GM23248 (cell line): ENCODE data around the gene RNASEH2C. TPM values are rescaled to one million over a fixed set of nuclear protein-coding genes. Genes with fewer than 3 reads are reported as not detected.
"Not testable (repeated sequence)": the region's sequence is repeated elsewhere in the genome, so short reads cannot be mapped to it uniquely, and the experiment has no call there.

Source experiments
- DNase-seq: peaks from one replicate; pipeline ENCODE4 v3.0.0-alpha.2; 2015
- H2AFZ ChIP-seq: fragments of 200-600 bp; sonication (generic); 2 replicates; pipeline ENCODE4 v1.6.1; 2016; ENCODE audit warnings: antibody characterized with exemption
- H3F3A ChIP-seq: fragments of 200-600 bp; sonication (generic); 2 replicates; pipeline ENCODE4 v1.6.1; 2016; ENCODE audit warnings: mild to moderate bottlenecking, antibody characterized with exemption, mixed run types; ENCODE audit not compliant: insufficient read depth
- H3K27ac ChIP-seq: fragments of 200-600 bp; sonication (generic); 2 replicates; pipeline ENCODE4 v1.5.1; 2016; ENCODE audit warnings: mild to moderate bottlenecking
- H3K27me3 ChIP-seq: fragments of 200-600 bp; sonication (generic); replicated peaks from 2 replicates; pipeline ENCODE4 v1.6.1; 2016; ENCODE audit warnings: mild to moderate bottlenecking; ENCODE audit not compliant: insufficient read depth
- H3K36me3 ChIP-seq: fragments of 200-600 bp; sonication (generic); 2 replicates; pipeline ENCODE4 v1.6.1; 2016; ENCODE audit warnings: low read depth, mild to moderate bottlenecking
- H3K4me1 ChIP-seq: fragments of 200-600 bp; sonication (generic); 2 replicates; pipeline ENCODE4 v1.6.1; 2016; ENCODE audit warnings: mild to moderate bottlenecking; ENCODE audit not compliant: insufficient read depth
- H3K4me2 ChIP-seq: fragments of 200-600 bp; sonication (generic); one replicate; pipeline ENCODE4 v1.6.1; 2016; ENCODE audit warnings: mild to moderate bottlenecking; ENCODE audit not compliant: unreplicated experiment
- H3K4me3 ChIP-seq: fragments of 200-600 bp; sonication (generic); 2 replicates; pipeline ENCODE4 v1.5.1; 2016; ENCODE audit warnings: mild to moderate bottlenecking
- H3K79me2 ChIP-seq: fragments of 200-600 bp; sonication (generic); 2 replicates; pipeline ENCODE4 v1.6.1; 2016; ENCODE audit warnings: mild to moderate bottlenecking; ENCODE audit not compliant: insufficient read depth
- H3K9ac ChIP-seq: fragments of 200-600 bp; sonication (generic); 2 replicates; pipeline ENCODE4 v1.6.1; 2016; ENCODE audit warnings: mild to moderate bottlenecking
- H3K9me2 ChIP-seq: fragments of 200-600 bp; sonication (generic); 2 replicates; pipeline ENCODE4 v1.6.1; 2016; ENCODE audit warnings: mixed run types, mild to moderate bottlenecking, moderate library complexity; ENCODE audit not compliant: insufficient read depth
- H3K9me3 ChIP-seq: fragments of 200-600 bp; sonication (generic); one replicate; pipeline ENCODE4 v1.6.1; 2017; ENCODE audit warnings: low read depth
- H4K20me1 ChIP-seq: fragments of 200-600 bp; sonication (generic); 2 replicates; pipeline ENCODE4 v1.6.0; 2016; ENCODE audit not compliant: insufficient read depth
- EZH2 ChIP-seq: fragments of 200-600 bp; sonication (generic); IDR thresholded peaks from 2 replicates; pipeline ENCODE4 v1.6.1; 2018; ENCODE audit warnings: antibody characterized with exemption, mild to moderate bottlenecking; ENCODE audit not compliant: insufficient read depth, poor library complexity, severe bottlenecking
- EZH2phosphoT487 ChIP-seq: fragments of 200-600 bp; sonication (generic); IDR thresholded peaks from 2 replicates; pipeline ENCODE4 v1.6.1; 2018; ENCODE audit warnings: antibody characterized with exemption, moderate library complexity, mild to moderate bottlenecking, low read depth; ENCODE audit not compliant: insufficient read depth
- WGBS, 2 experiments: methylation state at CpG; one replicate each; pipeline ENCODE4 v1.1.6; 2015 to 2017; ENCODE audit warnings: low lambda C conversion rate in 2 of 2, low coverage in 1 of 2; ENCODE audit errors: missing lambda C conversion rate in 2 of 2; 5-methylcytosine and 5-hydroxymethylcytosine counted together
- in situ Hi-C: fragments of 300-500 bp; cut with MboI; formaldehyde crosslinking; loops from 2 replicates; pipeline ENCODE4 v1.15.0; 2020
- polyA plus RNA-seq: library from polyadenylated mRNA; unstranded; fragments of >200 nt; fragmentation: Nextera tagmentation; extraction: Ambion mirVana; gene quantifications from 2 replicates; pipeline ENCODE4 v1.2.1, GENCODE V29; 2016
- total RNA-seq: library from RNA; depleted of rRNA; stranded (reverse); fragments of >200 nt; shearing (Covaris generic); gene quantifications from 2 replicates; pipeline ENCODE4 v1.2.3, GENCODE V29; 2014

Gene RNASEH2C
- total and polyA plus RNA-seq, 2 experiments from 2014 or later, result 45.7 to 117 TPM

GRCh38 chr11:65764434-65764833, 43.8 kb upstream of the RNASEH2C start:
- in situ Hi-C loops, result no loop called here
- Histone ChIP-seq H2AFZ (no peak overlapping the region), H3K36me3 (no peaks in the 10 kb centered on the region), H3K9me3 (no peaks in the 10 kb centered on the region), H3K4me1 (peaks cover 2% of the 10 kb centered on the region), H3K4me3 (no peak overlapping the region), H3K79me2 (no peaks in the 10 kb centered on the region), H4K20me1 (no peaks in the 10 kb centered on the region), H3K27me3 (no peaks in the 10 kb centered on the region), H3K9ac (no peak overlapping the region), H3K4me2 (no peak overlapping the region), H3F3A (peaks cover 5% of the 10 kb centered on the region), H3K9me2 (no peaks in the 10 kb centered on the region), H3K27ac (no peak overlapping the region)
- 80 to 83% methylated on average over 5 of the region's 5 CpGs for WGBS, 2 experiments
- TF ChIP-seq EZH2phosphoT487 (no peak), EZH2 (no peak)
- DNase-seq, result no peak

- H3F3A ChIP-seq, H4K20me1 ChIP-seq, DNase-seq, H3K27ac ChIP-seq, H3K4me3 ChIP-seq, H3K27me3 ChIP-seq, H2AFZ ChIP-seq, H3K79me2 ChIP-seq, H3K9me3 ChIP-seq, H3K9ac ChIP-seq, in situ Hi-C loops, H3K4me2 ChIP-seq, H3K36me3 ChIP-seq, H3K9me2 ChIP-seq, H3K4me1 ChIP-seq: not testable (repeated sequence)
- 93 to 94% methylated on average over 3 to 24 of the region's 29 CpGs for WGBS, 2 experiments
Observed at GRCh38 chr11:65762816-65763215, 42.2 kb upstream of the RNASEH2C start.

GRCh38 chr11:65762169-65762568, 41.6 kb upstream of the RNASEH2C start:
- in situ Hi-C loops, H3K4me2 ChIP-seq, H3K9me3 ChIP-seq, DNase-seq, H2AFZ ChIP-seq, H3K9ac ChIP-seq, H3K4me3 ChIP-seq, H3K79me2 ChIP-seq, H3K27me3 ChIP-seq, H3K36me3 ChIP-seq, H3F3A ChIP-seq, H4K20me1 ChIP-seq, H3K9me2 ChIP-seq, H3K27ac ChIP-seq, H3K4me1 ChIP-seq: not testable (repeated sequence)
- 50 to 52% methylated on average over 5 of the region's 5 CpGs for WGBS, 2 experiments

- Histone ChIP-seq H3K9ac (no peak overlapping the region), H3K27me3 (peaks cover 10% of the 10 kb centered on the region), H3K9me2 (no peaks in the 10 kb centered on the region), H4K20me1 (no peaks in the 10 kb centered on the region), H2AFZ (no peak overlapping the region), H3K4me2 (no peak overlapping the region), H3F3A (no peaks in the 10 kb centered on the region), H3K27ac (no peak overlapping the region), H3K36me3 (no peaks in the 10 kb centered on the region), H3K4me1 (no peaks in the 10 kb centered on the region), H3K9me3 (no peaks in the 10 kb centered on the region), H3K4me3 (no peak overlapping the region), H3K79me2 (no peaks in the 10 kb centered on the region)
- 81 to 84% methylated on average over 17 of the region's 17 CpGs for WGBS, 2 experiments
- TF ChIP-seq EZH2 (no peak), EZH2phosphoT487 (no peak)
- no peak for DNase-seq
- in situ Hi-C loops, result no loop called here
Observed at GRCh38 chr11:65745049-65745448, 24.5 kb upstream of the RNASEH2C start.

GRCh38 chr11:65744699-65745042, 24.1 kb upstream of the RNASEH2C start:
- H3K9me2 ChIP-seq, result no peaks in the 10 kb centered on the region
- H3K27me3 ChIP-seq, result peaks cover 9% of the 10 kb centered on the region
- no peaks in the 10 kb centered on the region for H3K9me3 ChIP-seq
- H3F3A ChIP-seq, result no peaks in the 10 kb centered on the region
- DNase-seq, result no peak
- TF ChIP-seq EZH2phosphoT487 (no peak), EZH2 (no peak)
- no peak overlapping the region for H3K9ac ChIP-seq
- 70 to 76% methylated on average over 8 of the region's 8 CpGs for WGBS, 2 experiments
- no peaks in the 10 kb centered on the region for H4K20me1 ChIP-seq
- H3K4me3 ChIP-seq, result no peak overlapping the region
- no peak overlapping the region for H3K4me2 ChIP-seq
- H3K27ac ChIP-seq, result no peak overlapping the region
- in situ Hi-C loops, result no loop called here
- H3K4me1 ChIP-seq, result no peaks in the 10 kb centered on the region
- no peak overlapping the region for H2AFZ ChIP-seq
- no peaks in the 10 kb centered on the region for H3K36me3 ChIP-seq
- H3K79me2 ChIP-seq, result no peaks in the 10 kb centered on the region
